Panc1 (cell line): ENCODE measurements around the gene DIAPH3.

Experiments
- CTCF ChIP-seq: fragments of 450-650 bp; IDR thresholded peaks from 2 replicates; pipeline ENCODE4 v1.5.1; 2017; ENCODE audit warnings: mild to moderate bottlenecking
- POLR2AphosphoS5 ChIP-seq: IDR thresholded peaks from 2 replicates; pipeline ENCODE4 v1.6.1; 2012; ENCODE audit warnings: mild to moderate bottlenecking, low read depth, low read length, moderate library complexity
- SIN3A ChIP-seq: IDR thresholded peaks from 2 replicates; pipeline ENCODE4 v1.6.1; 2012; ENCODE audit warnings: low read depth, mild to moderate bottlenecking, low read length, moderate library complexity, borderline replicate concordance; ENCODE audit not compliant: insufficient read depth

DNA sequence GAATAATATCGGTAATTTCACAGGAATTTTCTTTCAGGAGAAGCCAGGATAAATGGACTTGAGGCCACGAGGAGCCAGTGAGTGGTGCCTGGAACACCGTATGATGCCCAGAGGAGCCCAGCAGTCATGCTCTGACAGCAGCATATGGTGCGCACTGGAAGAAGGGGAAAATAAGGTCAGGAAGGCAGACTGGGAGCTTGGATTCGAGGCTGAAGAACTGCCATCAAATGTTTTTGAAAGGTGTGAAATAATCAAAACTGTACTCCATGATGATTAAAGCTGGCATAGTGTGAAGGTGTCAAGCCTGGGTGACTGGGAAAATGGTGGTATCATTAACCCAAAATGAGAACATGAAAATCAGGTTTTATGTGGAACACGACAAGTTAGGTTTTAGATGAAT lies 374.2 kb downstream of the DIAPH3 start:
- no peak for TF ChIP-seq CTCF
- no peak for TF ChIP-seq POLR2AphosphoS5
- no peak for TF ChIP-seq SIN3A
